H1 (cell line): ENCODE measurements around the gene LRWD1. TPM values are rescaled to one million over a fixed set of nuclear protein-coding genes. Genes with fewer than 3 reads are reported as not detected.

Source experiments
- CTCF ChIA-PET: fragments of 300-600 bp; sonication (Branson Sonifier 250); formaldehyde crosslinking; loops from one replicate; lab custom pipeline; 2021; ENCODE audit not compliant: partially characterized antibody; lab: Charles Lee
- POLR2A ChIA-PET: fragments of 300-600 bp; sonication (Branson Sonifier 250); formaldehyde crosslinking; loops from one replicate; lab custom pipeline; 2021; ENCODE audit warnings: inconsistent platforms; ENCODE audit not compliant: partially characterized antibody; lab: Charles Lee
- DNase-seq, 2 experiments: peaks; one replicate each; pipeline versions ENCODE4 v3.0.0 to v3.0.0-alpha.2; 2010 to 2022; ENCODE audit warnings: low spot score in 2 of 2, low read depth in 1 of 2, mixed read lengths in 1 of 2
- FAIRE-seq: peaks from 2 replicates; lab custom pipeline; 2011; peaks lifted over from hg19 to GRCh38; lab: Jason Lieb, UNC
- H2AFZ ChIP-seq: 2 replicates; pipeline ENCODE4 v1.8.1; 2012; ENCODE audit warnings: low read length, inconsistent platforms
- H2AK5ac ChIP-seq: 2 replicates; pipeline ENCODE4 v1.6.1; 2013; ENCODE audit warnings: low read depth, low read length
- H2BK120ac ChIP-seq: replicated peaks from 2 replicates; pipeline ENCODE3; 2013; ENCODE audit warnings: low read depth, low read length, inconsistent platforms
- H2BK12ac ChIP-seq: 2 replicates; pipeline ENCODE4 v1.6.1; 2013; ENCODE audit warnings: low read depth, low read length
- H2BK15ac ChIP-seq: 2 replicates; pipeline ENCODE4 v1.6.1; 2013; ENCODE audit warnings: low read length
- H2BK20ac ChIP-seq: 2 replicates; pipeline ENCODE4 v1.6.1; 2013; ENCODE audit warnings: low read length
- H2BK5ac ChIP-seq: 2 replicates; pipeline ENCODE4 v1.6.1; 2013; ENCODE audit warnings: low read depth, low read length
- H3K14ac ChIP-seq: 2 replicates; pipeline ENCODE4 v1.6.1; 2013; ENCODE audit warnings: inconsistent platforms; ENCODE audit not compliant: insufficient read length
- H3K18ac ChIP-seq: 2 replicates; pipeline ENCODE4 v1.6.1; 2013; ENCODE audit warnings: low read length; ENCODE audit errors: extremely low read depth
- H3K23ac ChIP-seq: 2 replicates; pipeline ENCODE4 v1.6.1; 2013; ENCODE audit warnings: inconsistent platforms; ENCODE audit not compliant: insufficient read length
- H3K23me2 ChIP-seq: 2 replicates; pipeline ENCODE4 v1.6.1; 2013; ENCODE audit warnings: low read depth, low read length
- H3K27ac ChIP-seq: 2 replicates; pipeline ENCODE4 v1.6.1; 2011; ENCODE audit warnings: low read depth, low read length, inconsistent platforms
- H3K27me3 ChIP-seq, 4 experiments: replicated peaks in 1 of 4; 1 replicate in 1 of 4; 2 replicates in 3 of 4; pipeline versions ENCODE4 v1.6.1 to v1.8.1; 2011 to 2013; ENCODE audit warnings: low read length in 3 of 4, mild to moderate bottlenecking in 3 of 4, inconsistent platforms in 2 of 4, mixed read lengths in 2 of 4, moderate library complexity in 1 of 4; ENCODE audit not compliant: control insufficient read depth in 3 of 4, insufficient read depth in 3 of 4; ENCODE audit errors: extremely low read depth in 1 of 4
- H3K36me3 ChIP-seq, 4 experiments: 2 replicates each; pipeline versions ENCODE4 v1.6.1 to v1.8.1; 2011 to 2013; ENCODE audit warnings: mild to moderate bottlenecking in 4 of 4, low read length in 3 of 4, moderate library complexity in 2 of 4, control low read depth in 1 of 4, inconsistent platforms in 1 of 4; ENCODE audit not compliant: insufficient read depth in 4 of 4, control insufficient read depth in 2 of 4
- H3K4ac ChIP-seq: replicated peaks from 2 replicates; pipeline ENCODE3; 2013; ENCODE audit warnings: low read length, low read depth, mixed read lengths, inconsistent platforms; ENCODE audit not compliant: insufficient read length
- H3K4me1 ChIP-seq, 4 experiments: replicated peaks in 1 of 4; 1 replicate in 1 of 4; 2 replicates in 3 of 4; pipeline versions ENCODE4 v1.6.1 to v1.8.1; 2011 to 2013; ENCODE audit warnings: low read length in 3 of 4, inconsistent platforms in 2 of 4, mixed read lengths in 1 of 4; ENCODE audit not compliant: insufficient read depth in 4 of 4, control insufficient read depth in 3 of 4
- H3K4me2 ChIP-seq, 2 experiments: 2 replicates each; pipeline versions ENCODE4 v1.6.1 to v1.8.1; 2011 to 2013; ENCODE audit warnings: low read depth in 2 of 2, low read length in 2 of 2, control low read depth in 1 of 2, inconsistent platforms in 1 of 2, mild to moderate bottlenecking in 1 of 2; ENCODE audit not compliant: insufficient read depth in 1 of 2
- H3K4me3 ChIP-seq, 4 experiments: fragments of 200-600, 300-600 bp in 1 of 4; sonication (generic), shearing (Covaris generic), sonication (Bioruptor Twin) in 1 of 4; 2 replicates each; pipeline versions ENCODE4 v1.5.1 to v1.8.1; 2011 to 2016; ENCODE audit warnings: low read length in 4 of 4, low read depth in 3 of 4, control low read depth in 2 of 4, inconsistent platforms in 2 of 4, mild to moderate bottlenecking in 2 of 4, mixed read lengths in 1 of 4, moderate library complexity in 1 of 4; ENCODE audit not compliant: insufficient read depth in 2 of 4; ENCODE audit errors: extremely low read depth in 1 of 4
- H3K56ac ChIP-seq: replicated peaks from 2 replicates; pipeline ENCODE3; 2013; ENCODE audit warnings: low read depth, mild to moderate bottlenecking, mixed read lengths, low read length, inconsistent platforms; ENCODE audit not compliant: insufficient read length
- H3K79me1 ChIP-seq: 2 replicates; pipeline ENCODE4 v1.6.1; 2013; ENCODE audit warnings: low read depth, low read length, control low read depth
- H3K79me2 ChIP-seq, 2 experiments: 2 replicates each; pipeline versions ENCODE4 v1.6.1 to v1.8.1; 2012 to 2013; ENCODE audit warnings: low read length in 2 of 2, mild to moderate bottlenecking in 2 of 2, inconsistent platforms in 1 of 2; ENCODE audit not compliant: insufficient read depth in 2 of 2, control insufficient read depth in 1 of 2
- H3K9ac ChIP-seq, 4 experiments: replicated peaks in 1 of 4; 1 replicate in 1 of 4; 2 replicates in 3 of 4; pipeline versions ENCODE4 v1.6.1 to v1.8.1; 2011 to 2013; ENCODE audit warnings: low read depth in 3 of 4, low read length in 3 of 4, control low read depth in 2 of 4, mild to moderate bottlenecking in 2 of 4, moderate library complexity in 2 of 4, inconsistent platforms in 1 of 4; ENCODE audit errors: extremely low read depth in 1 of 4
- H3K9me3 ChIP-seq, 2 experiments: 2 replicates each; pipeline versions ENCODE4 v1.6.1 to v1.8.1; 2012 to 2013; ENCODE audit warnings: mild to moderate bottlenecking in 2 of 2, moderate library complexity in 2 of 2, control low read depth in 1 of 2, inconsistent platforms in 1 of 2, low read depth in 1 of 2, low read length in 1 of 2, mixed read lengths in 1 of 2; ENCODE audit not compliant: insufficient read depth in 2 of 2
- H4K20me1 ChIP-seq, 2 experiments: replicated peaks in 1 of 2; 2 replicates each; pipeline versions ENCODE3 to v1.8.1; 2011 to 2013; ENCODE audit warnings: inconsistent platforms in 2 of 2, low read length in 2 of 2, mild to moderate bottlenecking in 1 of 2; ENCODE audit not compliant: insufficient read depth in 2 of 2, control insufficient read depth in 1 of 2
- H4K5ac ChIP-seq: 2 replicates; pipeline ENCODE4 v1.6.1; 2013; ENCODE audit warnings: low read length, low read depth, mixed read lengths, inconsistent platforms; ENCODE audit not compliant: insufficient read length
- H4K8ac ChIP-seq: 2 replicates; pipeline ENCODE4 v1.8.0; 2013; ENCODE audit warnings: mild to moderate bottlenecking, moderate library complexity, low read length, inconsistent platforms; ENCODE audit not compliant: insufficient read depth; ENCODE audit errors: extremely low read depth
- H4K91ac ChIP-seq: replicated peaks from 2 replicates; pipeline ENCODE3; 2013; ENCODE audit warnings: low read length, mixed read lengths, inconsistent platforms; ENCODE audit not compliant: insufficient read length
- BACH1 ChIP-seq: IDR thresholded peaks from 2 replicates; pipeline ENCODE4 v1.6.1; 2012; ENCODE audit warnings: low read length, improper control_type of control experiment
- EZH2 ChIP-seq: fragments of 200-600 bp; sonication (generic); IDR thresholded peaks from 2 replicates; pipeline ENCODE4 v1.7.1; 2012; ENCODE audit warnings: low read depth, mild to moderate bottlenecking, moderate library complexity, low read length, inconsistent platforms; ENCODE audit not compliant: severe bottlenecking
- GTF2F1 ChIP-seq: IDR thresholded peaks from 2 replicates; pipeline ENCODE4 v1.6.1; 2012; ENCODE audit warnings: low read depth, low read length, improper control_type of control experiment, borderline replicate concordance
- KDM1A ChIP-seq: fragments of 200-600, 300-600 bp; sonication (generic); IDR thresholded peaks from 2 replicates; pipeline ENCODE4 v1.7.1; 2016; ENCODE audit warnings: mild to moderate bottlenecking, low read length, borderline replicate concordance
- POLR2AphosphoS5 ChIP-seq: IDR thresholded peaks from 2 replicates; pipeline ENCODE4 v1.6.1; 2011; ENCODE audit warnings: low read depth, low read length
- RXRA ChIP-seq: IDR thresholded peaks from 2 replicates; pipeline ENCODE4 v1.6.1; 2011; ENCODE audit warnings: low read depth, mild to moderate bottlenecking, low read length, moderate library complexity; ENCODE audit not compliant: insufficient read depth
- SP2 ChIP-seq: IDR thresholded peaks from 2 replicates; pipeline ENCODE4 v1.6.1; 2012; ENCODE audit warnings: mild to moderate bottlenecking, low read length, inconsistent platforms
- SP4 ChIP-seq: IDR thresholded peaks from 2 replicates; pipeline ENCODE4 v1.6.1; 2012; ENCODE audit warnings: low read length, inconsistent platforms
- TBP ChIP-seq: IDR thresholded peaks from 2 replicates; pipeline ENCODE4 v1.6.1; 2011; ENCODE audit warnings: low read depth, low read length, improper control_type of control experiment
- TCF12 ChIP-seq: IDR thresholded peaks from 2 replicates; pipeline ENCODE4 v1.6.1; 2011; ENCODE audit warnings: low read depth, mild to moderate bottlenecking, low read length
- TEAD4 ChIP-seq: IDR thresholded peaks from 2 replicates; pipeline ENCODE4 v1.6.1; 2012; ENCODE audit warnings: low read depth, low read length, inconsistent platforms, mixed read lengths
- USF2 ChIP-seq: IDR thresholded peaks from 2 replicates; pipeline ENCODE4 v1.6.1; 2011; ENCODE audit warnings: low read length, improper control_type of control experiment
- WGBS, 2 experiments: shearing (Covaris generic) in 1 of 2; methylation state at CpG; one replicate each; pipeline versions ENCODE4 v1.1.6 to v1.1.7; 2013 to 2015; ENCODE audit warnings: low lambda C conversion rate in 2 of 2, mixed read lengths in 2 of 2, inconsistent platforms in 1 of 2, low coverage in 1 of 2, missing lambda C conversion rate in 1 of 2; ENCODE audit not compliant: insufficient replicate concordance in 2 of 2, insufficient coverage in 1 of 2, insufficient read length in 1 of 2; ENCODE audit errors: extremely low coverage in 1 of 2, missing lambda C conversion rate in 1 of 2; 5-methylcytosine and 5-hydroxymethylcytosine counted together
- polyA plus RNA-seq, 7 experiments: library from polyadenylated mRNA; depleted of rRNA in 3 of 7; stranded (reverse) in 5 of 7; unstranded in 2 of 7; fragments of >200 nt in 5 of 7; fragments of 200-250 nt in 2 of 7; gene quantifications; 1 replicate in 5 of 7; 2 replicates in 1 of 7; 4 replicates in 1 of 7; pipeline versions ENCODE4 v1.2.1 to v1.2.3, GENCODE V29; 2011 to 2013; ENCODE audit warnings: missing spikeins in 2 of 7, mixed read lengths in 2 of 7
- total RNA-seq: library from RNA; stranded (reverse); fragmentation: NEBNext Ultra II Directional; extraction: Animal tissue kit (Norgen Biotek cat#: 25700); gene quantifications from 2 replicates; pipeline ENCODE4 v1.2.1, GENCODE V29; 2021

LRWD1 gene
- total and polyA plus RNA-seq, 2 of the 8 experiments (the other 6 are each of a cell fraction or from before 2014, with no cell fraction given) = 23.4 to 26.8 TPM

GRCh38 chr7:102469972-102470825 is 5.4 kb downstream of the LRWD1 start:
- Histone ChIP-seq H2BK5ac (no peak overlapping the region), H3K9me3 (no peaks in the 10 kb centered on the region), H3K9ac (no peak overlapping the region), H4K20me1 (peaks cover 0 to 12% of the 10 kb centered on the region in 2 experiments), H3K23me2 (no peaks in the 10 kb centered on the region; the same call in 1 of the 2 replicates), H3K14ac (no peak overlapping the region), H4K8ac (no peak overlapping the region), H3K4me2 (no peak overlapping the region), H3K4me3 (no peak overlapping the region), H3K79me2 (no peaks in the 10 kb centered on the region), H2AK5ac (no peak overlapping the region), H3K36me3 (peaks cover 2 to 14% (median 8%) of the 10 kb centered on the region in 4 experiments; a peak in 6 of 8 replicates), H3K27me3 (no peaks in the 10 kb centered on the region; a peak in 1 of 7 replicates), H2AFZ (no peak overlapping the region), H4K5ac (no peak overlapping the region), H3K79me1 (no peaks in the 10 kb centered on the region), H3K27ac (no peak overlapping the region), H3K23ac (no peak overlapping the region), H2BK20ac (no peak overlapping the region), H3K56ac (no peak overlapping the region), H4K91ac (no peak overlapping the region), H3K18ac (no peak overlapping the region), H2BK15ac (no peak overlapping the region), H2BK120ac (no peak overlapping the region), H3K4ac (no peak overlapping the region), H2BK12ac (no peak overlapping the region), H3K4me1 (peaks cover 0 to 3% (median 0%) of the 10 kb centered on the region in 4 experiments; a peak in 1 of 7 replicates)
- POLR2A ChIA-PET = interaction anchor here (0.8 to 1.5 kb wide), 4 partner anchors 11 to 191 kb away, joined by 3 read pairs; no protein-coding TSS in a partner anchor
- WGBS, 2 experiments = 81% methylated on average over 20 of the region's 20 CpGs; no CpG with 5 or more reads in 1 of the 2 experiments
- DNase-seq (peak in 1 of 2 experiments; percentile 38), FAIRE-seq (no peak)
- CTCF ChIA-PET = interaction anchor here (0.6 to 1.5 kb wide), 3 partner anchors 10 to 858 kb away, joined by 3 read pairs; no protein-coding TSS in a partner anchor
- TF ChIP-seq SP4 = no peak
- no peak for TF ChIP-seq RXRA
- TF ChIP-seq TCF12 = no peak
- no peak for TF ChIP-seq GTF2F1
- no peak for TF ChIP-seq BACH1
- TF ChIP-seq KDM1A = no peak
- TF ChIP-seq SP2 = no peak
- no peak for TF ChIP-seq USF2
- TF ChIP-seq TEAD4 = no peak
- no peak for TF ChIP-seq EZH2
- TF ChIP-seq POLR2AphosphoS5 = no peak; the same call in 1 of the 2 replicates
- no peak for TF ChIP-seq TBP
